Heart left ventricle (tissue), 16 donors: ENCODE data around the gene MEPE. TPM values are rescaled to one million over a fixed set of nuclear protein-coding genes. Genes with fewer than 3 reads are reported as not detected.

Experiments used
- ATAC-seq, 4 donors: fragments of 200-7000 bp; cut with Tn5 transposase; one replicate each; pipeline ENCODE4 v1.9.1; 2020 to 2022; ENCODE audit warnings: moderate library complexity in 4 of 4, mild to moderate bottlenecking in 3 of 4, moderate number of reproducible peaks in 1 of 4
- DNase-seq, 5 donors: peaks; one replicate each; pipeline ENCODE4 v3.0.0-alpha.2; 2020
- H3K27ac ChIP-seq, 12 donors: fragments of 200-600 bp; sonication (generic) in 4 of 12; one replicate each; pipeline versions ENCODE4 v1.5.0 to v1.8.0; 2016 to 2022; ENCODE audit warnings: mild to moderate bottlenecking in 2 of 12
- H3K27me3 ChIP-seq, 9 donors: fragments of 200-600 bp; sonication (generic) in 2 of 9; one replicate each; pipeline versions ENCODE4 v1.5.1 to v1.8.0; 2016 to 2022; ENCODE audit warnings: mild to moderate bottlenecking in 3 of 9
- H3K36me3 ChIP-seq, 9 donors: fragments of 200-600 bp; sonication (generic) in 2 of 9; one replicate each; pipeline versions ENCODE4 v1.5.0 to v1.8.0; 2018 to 2022; ENCODE audit warnings: mild to moderate bottlenecking in 2 of 9
- H3K4me1 ChIP-seq, 12 donors: fragments of 200-600 bp; sonication (generic) in 4 of 12; one replicate each; pipeline versions ENCODE4 v1.5.0 to v1.8.0; 2016 to 2022; ENCODE audit warnings: mild to moderate bottlenecking in 3 of 12
- H3K4me3 ChIP-seq, 12 donors: fragments of 200-600 bp; sonication (generic) in 4 of 12; one replicate each; pipeline versions ENCODE4 v1.5.0 to v1.8.0; 2017 to 2022; ENCODE audit warnings: mild to moderate bottlenecking in 9 of 12, moderate library complexity in 4 of 12
- H3K9me3 ChIP-seq, 12 donors: fragments of 200-600 bp; sonication (generic) in 4 of 12; one replicate each; pipeline versions ENCODE4 v1.5.0 to v1.8.0; 2016 to 2022; ENCODE audit warnings: mild to moderate bottlenecking in 1 of 12
- CTCF ChIP-seq, 12 donors: fragments of 200-600 bp; sonication (generic) in 4 of 12; IDR thresholded peaks; one replicate each; pipeline versions ENCODE4 v1.5.0 to v1.8.0; 2018 to 2022; ENCODE audit warnings: antibody characterized with exemption in 12 of 12, mild to moderate bottlenecking in 5 of 12
- POLR2A ChIP-seq, 2 donors: fragments of 450-650 bp; IDR thresholded peaks; one replicate each; pipeline ENCODE4 v1.6.1; 2017; ENCODE audit warnings: antibody characterized with exemption in 2 of 2, mild to moderate bottlenecking in 2 of 2, moderate library complexity in 2 of 2
- WGBS, 4 donors: extraction: QIAGEN DNeasy Blood & Tissue Kit in 2 of 4; methylation state at CpG; one replicate each; pipeline versions ENCODE4 v1.1.5 to v1.1.7; 2013 to 2018; 5-methylcytosine and 5-hydroxymethylcytosine counted together
- intact Hi-C, 10 donors: fragments of 100-400 bp; cut with DNase I; formaldehyde crosslinking; loops; one replicate each; pipeline versions ENCODE4 v1.11.1 to v1.14.2; 2022
- polyA plus RNA-seq, 2 donors: library from polyadenylated mRNA; stranded (reverse); fragments of 200-250 nt; gene quantifications; one replicate each; pipeline ENCODE4 v1.2.3, GENCODE V29; 2013
- total RNA-seq, 9 donors: library from RNA; depleted of rRNA in 2 of 9; stranded (reverse); fragments of >200 nt in 2 of 9; fragmentation: NEBNext Ultra II Directional in 3 of 9; extraction: Animal tissue kit (Norgen Biotek cat#: 25700) in 3 of 9; gene quantifications; one replicate each; pipeline versions ENCODE4 v1.1.0 to v1.2.4, GENCODE V29; 2016 to 2023
- donor health status: ischemic (EF 13 %, LVEDD 7.1; RV severe dilation, severe dysfunction).
- donor health status: healthy with polysubstance abuse.
- donor health status: DM: no; HTN: yes; CAD: no.
- donor health status: DM: no; HTN: no; CAD: no.
- donor health status: ischemic (EF 25% LVEDD 6.9; RV normal size, moderate dysfunction).
- donor health status: ischemic (EF 25% LVEDD 5.7; RV mildly dilated, moderate dysfunction).
- donor health status: healthy.
- donor health status: DM: yes; HTN: yes; CAD: no.
- donor health status: ischemic (EF 35%, LVEDD 5.7; RV mildly dilated, moderate dysfunction).
- donor health status: nonischemic (EF 11% LVEDD 7.7; RV severe dilation, severe dysfunction).
- donor health status: DM: yes; HTN: yes; CAD: no.
- donor health status: PGD.
- donor health status: ischemic (EF 29% LVEDD 5.4; RV normal size, mild dysfunction).
- donor health status: nonischemic (EF 23%, LVEDD 6.1; RV moderate dilation, normal function).

The MEPE gene
- total and polyA plus RNA-seq, 11 donors = not detected

- H3K36me3 ChIP-seq = no peaks in the 10 kb centered on the region
- H3K4me3 ChIP-seq = no peak overlapping the region
- no peak overlapping the region for H3K27ac ChIP-seq
- intact Hi-C loops = no loop called here
- no peaks in the 10 kb centered on the region for H3K9me3 ChIP-seq
- no peaks in the 10 kb centered on the region for H3K27me3 ChIP-seq
- peaks cover 0 to 6% (median 0%) of the 10 kb centered on the region in 12 donors for H3K4me1 ChIP-seq
- ATAC-seq (no peak), DNase-seq (no peak)
- no peak for TF ChIP-seq POLR2A (IDR thresholded peaks at IDR 0.05)
- TF ChIP-seq CTCF (IDR thresholded peaks at IDR 0.05) = no peak
These were observed 29.9 kb upstream of the MEPE start for GRCh38 chr4:87802858-87803257.

GRCh38 chr4:87803421-87803820 lies 29.3 kb upstream of the MEPE start:
- Histone ChIP-seq H3K4me3 (no peak overlapping the region), H3K36me3 (no peaks in the 10 kb centered on the region), H3K27ac (no peak overlapping the region), H3K9me3 (no peaks in the 10 kb centered on the region), H3K27me3 (no peaks in the 10 kb centered on the region), H3K4me1 (peaks cover 0 to 6% (median 0%) of the 10 kb centered on the region in 12 donors)
- ATAC-seq (no peak), DNase-seq (no peak)
- TF ChIP-seq CTCF (IDR thresholded peaks at IDR 0.05) = no peak
- no peak for TF ChIP-seq POLR2A (IDR thresholded peaks at IDR 0.05)
- intact Hi-C loops = no loop called here
- WGBS, 4 donors = 74 to 86% (median 84%) methylated on average over 2 of the region's 2 CpGs

GRCh38 chr4:87804871-87805270 lies 27.9 kb upstream of the MEPE start:
- Histone ChIP-seq H3K4me3 (no peak overlapping the region), H3K27ac (no peak overlapping the region), H3K36me3 (no peaks in the 10 kb centered on the region), H3K9me3 (no peaks in the 10 kb centered on the region), H3K4me1 (peaks cover 0 to 6% (median 0%) of the 10 kb centered on the region in 12 donors), H3K27me3 (no peaks in the 10 kb centered on the region)
- no peak for TF ChIP-seq CTCF (IDR thresholded peaks at IDR 0.05)
- TF ChIP-seq POLR2A (IDR thresholded peaks at IDR 0.05) = no peak
- ATAC-seq = no peak
- WGBS, 4 donors = 49 to 60% (median 57%) methylated on average over 2 of the region's 2 CpGs
- intact Hi-C loops = no loop called here
- DNase-seq = no peak

GRCh38 chr4:87805971-87806370 lies 26.8 kb upstream of the MEPE start:
- no peaks in the 10 kb centered on the region for H3K36me3 ChIP-seq
- ATAC-seq (no peak), DNase-seq (no peak)
- no peak for TF ChIP-seq POLR2A (IDR thresholded peaks at IDR 0.05)
- no peak for TF ChIP-seq CTCF (IDR thresholded peaks at IDR 0.05)
- H3K4me1 ChIP-seq = peaks cover 0 to 6% (median 0%) of the 10 kb centered on the region in 12 donors
- H3K9me3 ChIP-seq = no peaks in the 10 kb centered on the region
- no peaks in the 10 kb centered on the region for H3K27me3 ChIP-seq
- H3K4me3 ChIP-seq = no peak overlapping the region
- intact Hi-C loops = no loop called here
- WGBS, 4 donors = 68 to 83% (median 74%) methylated on average over 2 of the region's 2 CpGs
- no peak overlapping the region for H3K27ac ChIP-seq
